Vein endothelial cell (primary cell): ENCODE measurements around the gene CDKL5. TPM values are rescaled to one million over a fixed set of nuclear protein-coding genes. Genes with fewer than 3 reads are reported as not detected.

Source experiments
- small RNA-seq: library from RNA; depleted of rRNA; stranded (forward); fragments of <200 nt; gene quantifications from one replicate; pipeline ENCODE3, GENCODE V24; 2012
- total RNA-seq: library from RNA; depleted of rRNA; stranded (reverse); fragments of >200 nt; gene quantifications from 2 replicates; pipeline ENCODE4 v1.2.3, GENCODE V29; 2012

CDKL5 gene
- total RNA-seq: 3.6 and 5.0 TPM in 2 replicates

DNA sequence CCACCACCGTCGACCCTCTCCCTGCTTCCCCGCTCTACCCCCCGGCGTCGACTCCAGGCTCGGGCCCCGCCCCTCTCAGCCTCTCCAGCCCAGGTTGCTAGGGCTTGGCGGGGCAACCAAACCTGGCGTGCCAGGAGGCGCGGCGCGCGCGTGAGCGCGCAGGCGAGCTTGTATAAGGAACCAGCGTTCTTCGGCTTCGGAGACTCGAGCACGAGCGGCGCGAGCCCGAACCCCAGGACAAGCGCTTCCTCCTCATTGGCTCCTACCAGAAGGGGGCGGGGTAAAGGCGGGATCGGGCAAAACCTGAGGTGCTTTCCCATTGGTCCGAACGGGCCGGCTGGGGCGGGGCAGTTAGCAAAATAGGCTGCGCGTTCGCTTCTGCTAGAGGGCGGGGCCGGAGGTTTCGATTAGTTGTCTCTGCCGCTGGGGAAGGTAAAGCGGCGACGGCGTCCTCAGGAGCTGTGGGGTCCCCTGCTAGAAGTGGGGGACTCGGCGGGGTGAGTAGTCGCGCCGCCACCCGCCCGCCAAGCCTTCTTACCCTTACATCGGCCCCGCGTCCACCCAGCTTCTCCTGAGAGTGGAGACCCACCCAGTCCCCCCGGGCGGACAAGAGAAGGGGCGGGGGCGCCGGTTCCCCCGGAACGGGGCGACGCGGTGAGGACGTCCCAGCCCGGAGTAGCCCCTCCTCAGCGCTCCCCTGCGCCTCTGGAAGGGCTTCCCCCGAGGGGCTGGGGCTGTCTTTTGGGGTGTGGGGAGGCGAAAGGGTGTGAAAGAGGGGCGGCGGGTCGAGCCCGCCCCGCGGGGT lies at the start of gene CDKL5:
TSS of gene CDKL5 (plus strand) at position 410 of the 805 bp plus-strand sequence. CDS start 81,489 bp downstream, outside the sequence.

DNA sequence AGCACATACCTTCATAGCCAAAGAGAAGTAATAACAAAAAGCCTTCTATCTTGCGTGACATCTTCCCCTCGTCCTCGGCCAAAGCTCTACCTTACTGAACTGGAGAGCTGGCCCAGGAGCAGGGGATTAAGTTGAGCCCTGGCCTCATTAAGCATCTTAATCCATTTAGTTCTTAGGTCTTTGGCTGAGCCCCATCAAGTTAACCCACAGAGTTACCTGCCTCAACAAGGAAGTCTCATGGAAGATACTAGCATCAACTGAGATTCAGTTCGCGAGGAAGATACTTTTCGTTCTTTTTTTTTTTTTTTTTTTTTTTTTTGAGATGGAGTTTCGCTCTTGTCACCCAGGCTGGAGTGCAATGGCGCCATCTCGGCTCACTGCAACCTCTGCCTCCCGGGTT lies 246.6 kb downstream of the CDKL5 start, which contains the start of gene RS1:
TSS of gene RS1 (minus strand) at position 101 of the 400 bp plus-strand sequence. CDS start at position 61, 40 bp downstream.

Small RNA genes within 50 kb of the gene (small RNA-seq; reads per million reads assigned to genes)
- gene RF00019: not detected

Other genes starting within 250 kb of the CDKL5 start
- not detected in 2 replicates for gene BEND2, start 204.7 kb upstream of the CDKL5 start, total RNA-seq
- 0.98 and 1.4 TPM in 2 replicates for gene SCML2, start 70.9 kb upstream of the CDKL5 start, total RNA-seq
- gene RS1, start 246.5 kb downstream of the CDKL5 start, total RNA-seq: not detected in 2 replicates